Measurements from ENCODE around the gene CDK5RAP1.
"Not testable (repeated sequence)": the region's sequence is repeated elsewhere in the genome, so short reads cannot be mapped to it uniquely, and the experiment has no call there.

CDK5RAP1 gene

GRCh38 chr20:33419140-33419974 lies 18.0 kb upstream of the CDK5RAP1 start:
- peak; percentile 35 for DNase-seq (ENCODE audit: low read depth)

DNA sequence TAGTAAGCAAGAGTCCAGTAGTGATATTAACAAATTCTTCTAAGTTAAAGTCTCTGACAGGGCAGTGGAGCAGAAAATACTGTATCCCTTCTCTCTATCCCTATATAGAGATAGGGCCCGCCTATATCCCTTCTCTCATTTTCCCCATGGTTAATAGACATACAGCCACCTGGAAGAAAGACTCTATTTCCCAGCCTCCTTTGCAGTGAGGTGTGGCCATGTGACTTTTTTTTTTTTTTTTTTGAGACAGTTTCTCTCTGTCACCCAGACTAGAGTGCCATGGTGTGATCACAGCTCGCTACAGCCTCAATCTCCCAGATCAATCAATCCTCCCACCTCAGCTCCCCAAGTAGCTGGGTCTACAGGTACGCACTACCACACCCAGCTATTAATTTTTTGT lies 16.7 kb upstream of the CDK5RAP1 start:
- no peak for DNase-seq (ENCODE audit: low read depth)

DNA sequence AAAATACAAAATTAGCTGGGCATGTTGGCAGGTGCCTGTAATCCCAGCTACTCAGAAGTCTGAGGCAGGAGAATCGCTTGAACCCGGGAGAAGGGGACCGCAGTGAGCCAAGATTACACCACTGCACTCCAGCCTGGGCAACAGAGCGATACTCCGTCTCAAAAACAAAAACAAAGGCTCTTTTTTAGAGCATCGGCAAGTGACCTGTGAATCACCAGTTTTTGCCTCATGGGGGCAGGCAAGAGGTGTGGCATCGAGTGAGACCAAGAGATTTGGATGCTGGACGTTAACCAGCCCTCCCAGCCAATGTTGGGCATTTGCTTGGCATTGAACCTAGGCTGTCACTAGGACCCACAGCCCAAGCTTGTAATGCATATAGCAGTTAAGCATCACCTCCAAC lies 14.6 kb upstream of the CDK5RAP1 start:
- DNase-seq (ENCODE audit: low read depth) = peak; percentile 34

DNA sequence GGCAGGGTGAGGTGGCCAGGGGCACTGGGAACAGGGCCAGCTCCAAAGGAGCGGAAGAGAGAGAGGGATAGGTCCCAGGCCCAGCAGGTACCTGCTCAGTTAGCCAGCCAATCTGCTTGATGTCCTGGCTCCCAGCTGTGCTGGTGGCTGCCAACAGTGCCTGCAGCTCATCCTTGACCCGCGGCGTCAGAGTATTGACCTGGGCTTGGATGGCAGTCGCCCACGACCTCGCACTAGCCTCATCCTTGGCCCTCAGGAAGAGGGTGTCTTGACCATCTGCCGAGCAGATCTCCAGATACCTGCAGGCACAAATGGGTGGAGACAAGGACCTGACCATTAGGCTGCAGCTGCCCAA lies 11.1 kb upstream of the CDK5RAP1 start:
- DNase-seq (ENCODE audit: low read depth) = no peak

- no peak for DNase-seq (ENCODE audit: low read depth)
These were observed 10.6 kb upstream of the CDK5RAP1 start for GRCh38 chr20:33411711-33412483.

GRCh38 chr20:33411242-33411641 lies 9.9 kb upstream of the CDK5RAP1 start:
- no peak for DNase-seq (ENCODE audit: low read depth)

GRCh38 chr20:33410081-33410742 lies 8.9 kb upstream of the CDK5RAP1 start:
- no peak for DNase-seq (ENCODE audit: low read depth)

DNA sequence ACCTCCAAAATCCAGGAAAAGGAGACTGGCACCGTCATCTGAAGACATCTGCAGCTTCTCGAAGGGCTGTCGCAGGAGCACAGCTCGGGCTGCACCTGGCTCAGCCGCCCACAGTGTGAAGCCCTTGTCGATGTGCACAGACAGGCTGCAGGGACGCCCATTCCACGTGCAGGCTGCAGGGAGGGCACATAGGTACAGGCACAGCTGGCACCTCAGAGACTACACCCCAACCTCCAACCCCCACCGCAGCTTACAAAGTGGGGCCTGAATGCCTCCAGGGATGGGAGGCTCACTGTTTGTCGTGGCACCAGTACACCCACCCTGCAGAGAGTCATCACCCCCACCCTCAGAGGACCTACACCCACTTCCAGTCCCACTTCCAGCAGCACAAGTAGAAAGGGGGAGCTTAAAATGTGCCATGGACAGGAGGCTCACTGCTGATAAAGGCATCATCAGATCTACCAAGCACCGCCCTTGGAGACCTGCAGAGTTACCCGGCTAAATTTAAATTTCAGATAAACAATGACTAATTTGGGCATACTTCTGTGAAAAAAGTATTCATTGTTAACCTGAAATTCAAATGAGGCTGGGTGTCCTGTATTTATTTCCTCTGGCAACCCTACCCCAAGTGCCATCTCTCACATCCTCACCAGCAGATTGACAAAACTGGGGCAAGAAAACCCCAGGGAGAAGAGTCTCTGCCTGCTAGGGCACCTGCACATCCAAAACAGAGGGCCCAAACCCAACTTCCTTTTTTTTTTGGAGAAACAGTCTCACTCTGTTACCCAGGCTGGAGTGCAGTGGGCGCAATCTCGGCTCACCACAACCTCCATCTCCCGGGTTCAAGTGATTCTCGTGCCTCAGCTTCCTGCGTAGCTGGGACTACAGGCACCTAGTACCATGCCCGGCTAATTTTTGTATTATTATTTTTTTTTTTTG lies 7.7 kb upstream of the CDK5RAP1 start:
- DNase-seq (ENCODE audit: low read depth) = no peak

GRCh38 chr20:33408313-33408712 lies 7.0 kb upstream of the CDK5RAP1 start:
- DNase-seq (ENCODE audit: low read depth) = no peak

DNA sequence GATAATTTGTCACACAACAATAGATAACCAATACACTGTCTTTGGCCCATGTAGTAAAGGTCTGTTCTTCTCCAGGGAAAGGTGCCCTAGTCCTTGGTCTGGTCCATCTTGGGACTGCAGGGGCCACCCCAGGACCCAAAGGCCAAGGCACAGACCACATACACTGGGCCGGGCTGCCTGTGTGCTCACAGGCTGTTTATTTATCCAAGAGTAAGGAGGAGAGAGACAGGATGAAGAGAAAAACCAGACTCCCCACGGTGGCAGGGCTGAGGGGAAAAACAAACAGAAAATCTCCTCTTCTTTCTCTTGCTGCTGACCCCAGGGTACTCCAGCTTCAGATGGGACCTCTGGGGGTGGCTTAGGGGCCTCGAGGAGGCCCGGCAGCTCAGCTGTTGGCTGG lies 6.5 kb upstream of the CDK5RAP1 start:
- DNase-seq (ENCODE audit: low read depth) = no peak

DNA sequence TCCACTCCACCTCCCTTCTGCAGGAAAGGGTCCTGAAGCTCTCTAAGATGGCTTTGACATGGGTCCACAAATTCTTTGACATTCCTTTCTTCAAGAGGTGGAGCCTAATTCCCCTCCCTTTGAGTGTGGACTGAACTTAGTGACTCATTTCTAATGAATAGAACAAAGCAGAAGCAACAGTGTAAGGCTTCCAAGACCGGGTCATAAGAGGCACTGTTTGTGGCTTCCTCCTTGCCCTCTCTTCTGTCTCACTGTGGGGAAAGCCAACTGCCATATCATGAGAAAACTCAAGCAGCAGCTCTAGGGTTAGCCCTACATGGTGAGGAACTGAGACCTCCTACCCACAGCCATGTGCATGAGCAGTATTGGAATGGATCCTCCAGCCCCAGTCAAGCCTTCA lies 5.9 kb upstream of the CDK5RAP1 start:
- peak; percentile 56 for DNase-seq (ENCODE audit: low read depth)

DNA sequence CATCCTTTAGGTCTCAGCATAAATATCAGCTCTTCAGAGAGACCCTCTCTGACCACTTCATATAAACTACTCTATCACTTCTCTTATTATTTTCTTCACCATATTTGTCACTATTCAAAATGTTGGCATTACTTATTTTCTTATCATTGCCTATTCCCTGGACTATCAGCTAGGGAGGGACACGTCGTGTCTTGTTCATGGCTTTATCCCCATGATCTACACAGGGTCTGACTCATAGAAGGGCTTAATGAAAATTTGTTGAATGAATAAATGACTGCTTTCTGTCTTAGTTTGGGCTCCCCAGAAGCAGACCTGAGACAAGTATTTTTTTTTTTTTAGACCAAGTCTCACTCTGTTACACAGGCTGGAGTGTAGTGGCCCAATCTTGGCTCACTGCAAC lies 3.0 kb upstream of the CDK5RAP1 start:
- DNase-seq (ENCODE audit: low read depth) = no peak

DNA sequence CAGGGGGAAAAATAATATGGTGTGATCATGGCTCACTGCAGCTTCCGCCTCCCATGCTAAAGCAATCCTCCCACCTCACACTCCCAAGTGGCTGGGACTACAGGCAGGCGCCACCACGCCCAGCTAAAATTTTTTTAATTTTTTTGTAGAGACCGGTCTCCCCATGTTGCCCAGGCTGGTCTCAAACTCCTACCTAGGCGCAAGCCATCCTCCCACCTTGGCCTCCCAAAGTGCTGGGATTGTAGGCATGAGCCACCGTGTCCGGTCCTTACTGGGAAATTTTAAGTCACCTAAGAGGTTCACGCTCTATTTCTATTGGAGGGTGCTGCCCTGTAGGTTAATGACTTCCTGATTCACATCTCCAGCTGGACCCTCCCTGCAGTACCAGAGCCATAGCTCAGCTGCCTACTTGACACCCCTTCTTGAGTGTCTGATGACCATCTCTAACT lies 626 bp upstream of the CDK5RAP1 start:
- peak; percentile 20 for DNase-seq (ENCODE audit: low read depth)

DNA sequence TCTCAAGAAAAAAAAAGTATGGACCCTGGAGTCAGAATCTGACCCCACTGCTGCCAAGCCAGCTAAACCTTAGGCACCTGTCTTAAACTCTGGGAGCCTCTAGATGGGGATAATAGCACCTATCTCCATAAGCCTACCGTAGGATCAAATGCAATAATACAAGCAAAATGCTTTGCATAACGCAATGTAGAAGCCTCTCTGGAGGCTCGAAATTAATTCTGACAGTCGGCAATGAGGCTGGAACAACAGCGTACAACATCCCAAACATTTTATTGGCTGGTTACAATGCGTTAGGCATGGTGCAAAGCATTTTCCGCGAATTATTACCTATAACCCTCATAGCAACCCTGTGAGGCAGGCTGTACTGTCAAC lies 521 bp downstream of the CDK5RAP1 start:
- DNase-seq (ENCODE audit: low read depth) = peak; percentile 19

- DNase-seq (ENCODE audit: low read depth) = peak; percentile 25
These were observed 1.4 kb downstream of the CDK5RAP1 start for GRCh38 chr20:33399924-33400323.

- DNase-seq (ENCODE audit: low read depth) = no peak
These were observed 6.6 kb downstream of the CDK5RAP1 start for GRCh38 chr20:33394718-33395117.

DNA sequence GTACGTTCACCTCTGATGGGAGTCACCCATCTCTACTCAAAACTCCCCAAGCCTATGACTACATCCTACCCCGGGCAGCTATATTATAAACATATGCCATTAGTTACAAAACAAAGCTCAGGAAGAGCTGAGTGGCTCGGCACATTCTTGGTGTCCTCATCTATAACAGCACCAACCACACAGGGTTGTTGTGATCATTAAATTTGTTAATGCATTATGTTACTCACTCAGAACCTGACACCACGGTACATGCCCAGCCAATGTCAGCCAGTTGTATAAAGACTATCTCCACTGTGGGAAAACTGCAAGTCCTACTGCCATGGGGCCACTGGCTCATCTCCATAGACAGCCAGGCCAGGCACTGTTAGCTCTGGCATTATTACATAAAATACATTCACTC lies 7.7 kb downstream of the CDK5RAP1 start:
- DNase-seq (ENCODE audit: low read depth) = peak; percentile 53

DNA sequence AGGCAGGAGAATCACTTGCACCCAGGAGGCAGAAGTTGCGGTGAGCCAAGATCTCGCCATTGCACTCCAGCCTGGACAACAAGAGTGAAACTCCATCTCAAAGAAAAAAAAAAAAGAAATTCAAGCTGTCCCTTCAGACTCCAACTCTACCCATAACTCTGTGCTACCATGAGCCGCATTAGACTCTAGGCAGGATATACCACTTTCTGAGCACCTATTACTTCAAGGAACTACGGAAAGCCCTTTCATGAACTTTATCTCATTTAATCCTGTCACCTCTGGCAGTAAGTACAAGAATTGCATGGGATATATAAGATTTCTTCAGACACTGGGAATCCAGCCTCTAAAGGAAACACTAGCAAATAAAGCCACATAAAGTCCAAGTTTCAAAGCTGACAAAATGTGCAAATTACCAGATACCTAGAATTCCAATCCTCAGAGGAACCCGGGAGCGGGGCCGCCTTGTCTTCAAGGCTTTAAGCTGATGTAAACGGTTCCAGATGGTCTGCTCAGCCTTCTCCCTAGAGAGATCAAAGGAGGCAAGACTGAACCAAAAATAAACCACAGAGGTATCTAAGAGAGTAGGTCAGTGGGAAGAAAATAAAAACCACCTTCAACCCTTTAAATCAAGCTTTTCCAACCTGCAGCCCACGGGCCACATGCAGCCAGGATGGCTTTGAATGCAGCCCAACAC lies 9.4 kb downstream of the CDK5RAP1 start:
- peak; percentile 83 for DNase-seq (ENCODE audit: low read depth)

DNA sequence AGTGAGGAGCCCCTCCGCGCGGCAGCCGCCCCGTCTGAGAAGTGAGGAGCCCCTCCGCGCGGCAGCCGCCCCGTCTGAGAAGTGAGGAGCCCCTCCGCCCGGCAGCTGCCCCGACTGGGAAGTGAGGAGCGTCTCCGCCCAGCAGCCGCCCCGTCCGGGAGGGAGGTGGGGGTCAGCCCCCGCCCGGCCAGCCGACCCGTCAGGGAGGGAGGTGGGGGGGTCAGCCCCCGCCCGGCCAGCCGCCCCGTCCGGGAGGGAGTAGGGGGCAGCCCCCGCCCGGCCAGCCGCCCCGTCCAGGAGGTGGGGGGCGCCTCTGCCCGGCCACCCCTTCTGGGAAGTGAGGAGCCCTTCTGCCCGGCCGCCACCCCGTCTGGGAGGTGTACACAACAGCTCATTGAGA lies 12.0 kb downstream of the CDK5RAP1 start:
- not testable (repeated sequence) for DNase-seq (ENCODE audit: low read depth)

- DNase-seq (ENCODE audit: low read depth) = no peak
These were observed 13.1 kb downstream of the CDK5RAP1 start for GRCh38 chr20:33388268-33388667.

DNA sequence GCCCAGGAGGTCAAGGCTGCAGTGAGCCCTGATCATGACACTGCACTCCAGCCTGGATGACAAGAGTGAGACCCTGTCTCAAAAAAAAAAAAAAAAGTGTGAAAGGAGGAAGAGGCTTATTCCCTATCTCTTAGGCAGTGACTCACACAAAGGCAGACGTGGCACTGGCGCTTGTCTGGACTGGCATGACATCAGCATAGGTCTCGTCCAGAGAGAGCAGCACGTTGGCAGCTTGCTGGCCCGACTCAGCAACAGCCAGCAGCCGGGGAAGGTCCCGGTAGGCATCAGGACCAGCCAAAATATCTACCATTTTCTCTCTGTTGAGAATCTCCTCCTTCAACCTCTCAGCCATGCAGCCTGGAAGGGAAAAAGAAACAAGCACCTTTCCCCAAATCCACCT lies 14.1 kb downstream of the CDK5RAP1 start:
- DNase-seq (ENCODE audit: low read depth) = peak; percentile 85
